ENCODE data around the gene MTHFSD.

MTHFSD gene

DNA sequence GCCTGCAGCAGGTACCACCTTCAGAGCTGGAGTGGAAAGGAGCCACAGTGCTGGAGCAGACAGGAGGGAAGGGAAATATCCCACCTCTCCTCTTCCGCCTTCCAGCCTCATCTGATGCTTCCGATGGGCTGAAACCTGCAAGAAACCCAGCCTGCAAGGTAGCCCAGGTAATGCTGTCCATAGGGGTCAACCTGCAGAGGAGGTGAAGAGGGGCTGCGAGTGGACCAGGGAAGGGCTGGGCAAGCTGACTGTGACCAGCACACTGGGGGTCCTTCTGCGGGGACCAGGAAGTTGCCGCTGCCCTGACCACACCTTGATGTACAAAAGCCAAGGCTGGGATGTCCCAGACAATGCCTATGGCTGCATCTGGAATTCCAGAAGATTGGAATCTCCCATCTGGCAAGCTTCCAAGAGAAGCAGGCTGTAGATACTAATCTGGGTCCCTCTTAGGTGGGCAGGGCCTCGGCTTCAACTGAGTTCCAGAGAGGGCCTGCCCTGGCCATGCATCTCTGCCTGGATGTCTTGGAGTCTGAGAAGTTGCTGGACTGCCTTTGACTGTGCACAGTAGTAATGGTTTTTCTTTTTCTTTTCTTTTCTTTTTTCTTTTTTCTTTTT lies 29.1 kb upstream of the MTHFSD start:
- DNase-seq (ENCODE audit: low spot score): no peak

DNA sequence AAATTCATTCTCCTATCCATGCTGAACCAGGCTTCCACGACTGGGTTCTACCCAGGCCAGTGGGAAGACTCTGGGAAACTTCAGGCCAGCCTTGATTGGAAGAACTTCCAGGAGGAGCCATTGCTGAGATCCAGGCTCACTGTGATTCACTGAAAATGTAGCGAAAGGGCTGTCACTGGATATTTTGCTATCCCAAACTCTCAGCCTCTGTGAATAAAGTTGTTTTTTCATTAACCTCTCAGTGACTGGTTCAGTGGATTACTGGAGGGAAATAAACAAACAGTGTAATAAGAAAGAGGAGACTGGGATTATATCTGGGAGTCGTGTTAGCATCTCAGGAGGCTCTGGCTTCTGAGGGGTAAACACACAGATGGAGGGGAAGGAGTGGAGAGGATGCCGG lies 26.4 kb upstream of the MTHFSD start:
- no peak for DNase-seq (ENCODE audit: low spot score)

DNA sequence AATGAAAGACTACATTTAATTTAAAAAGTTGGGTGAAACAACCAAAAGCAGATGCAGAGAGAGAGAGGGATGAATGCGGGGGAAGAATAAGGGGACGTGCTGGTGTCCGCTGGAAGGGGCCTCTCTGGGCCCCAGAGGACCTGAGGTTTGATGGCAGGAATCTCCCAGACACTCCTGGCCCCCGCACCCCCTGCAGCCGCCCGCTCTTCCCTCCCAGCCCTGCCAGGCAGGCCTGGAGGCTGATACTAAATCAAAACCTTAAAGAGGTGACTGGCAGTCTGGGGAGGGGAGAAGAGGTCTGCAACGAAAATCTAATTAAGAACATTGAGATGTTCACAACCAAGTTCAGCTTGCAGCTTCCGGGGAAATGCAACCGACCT lies 25.7 kb upstream of the MTHFSD start:
- no peak for DNase-seq (ENCODE audit: low spot score)

DNA sequence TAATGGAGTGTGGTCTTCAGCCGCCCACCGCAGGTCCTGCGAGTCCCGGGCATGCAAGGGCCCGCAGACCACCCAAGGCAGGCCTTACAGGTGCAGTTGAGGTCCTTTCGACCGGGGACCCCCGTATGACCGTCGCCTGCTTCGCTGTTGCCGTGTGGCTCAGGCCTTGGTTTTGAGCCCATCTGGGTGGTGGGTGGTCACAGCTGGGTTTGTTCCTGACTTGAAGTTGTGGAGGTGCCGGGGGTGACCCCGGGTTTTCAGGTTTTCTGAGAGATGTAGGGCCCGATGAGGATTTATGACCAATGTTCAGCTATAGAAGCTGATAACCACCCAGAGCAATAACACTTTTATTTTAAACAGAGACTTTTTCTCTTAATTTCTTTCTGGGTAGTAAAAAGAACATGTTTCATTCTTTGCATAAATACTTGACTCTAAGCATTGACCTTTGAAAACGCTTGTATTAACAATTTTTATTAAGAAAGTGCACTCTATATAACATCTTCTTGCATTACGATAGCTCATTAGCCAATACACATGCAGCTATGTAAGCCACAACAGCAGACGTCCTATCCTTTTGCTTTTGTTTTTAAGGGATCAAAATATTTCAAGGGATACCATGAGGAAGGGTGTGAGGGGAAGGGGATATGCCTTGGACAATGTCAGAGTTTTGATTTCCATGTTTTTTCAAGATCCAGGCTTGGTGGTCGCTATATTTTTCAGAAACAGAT lies 25.2 kb upstream of the MTHFSD start:
- DNase-seq (ENCODE audit: low spot score): no peak

DNA sequence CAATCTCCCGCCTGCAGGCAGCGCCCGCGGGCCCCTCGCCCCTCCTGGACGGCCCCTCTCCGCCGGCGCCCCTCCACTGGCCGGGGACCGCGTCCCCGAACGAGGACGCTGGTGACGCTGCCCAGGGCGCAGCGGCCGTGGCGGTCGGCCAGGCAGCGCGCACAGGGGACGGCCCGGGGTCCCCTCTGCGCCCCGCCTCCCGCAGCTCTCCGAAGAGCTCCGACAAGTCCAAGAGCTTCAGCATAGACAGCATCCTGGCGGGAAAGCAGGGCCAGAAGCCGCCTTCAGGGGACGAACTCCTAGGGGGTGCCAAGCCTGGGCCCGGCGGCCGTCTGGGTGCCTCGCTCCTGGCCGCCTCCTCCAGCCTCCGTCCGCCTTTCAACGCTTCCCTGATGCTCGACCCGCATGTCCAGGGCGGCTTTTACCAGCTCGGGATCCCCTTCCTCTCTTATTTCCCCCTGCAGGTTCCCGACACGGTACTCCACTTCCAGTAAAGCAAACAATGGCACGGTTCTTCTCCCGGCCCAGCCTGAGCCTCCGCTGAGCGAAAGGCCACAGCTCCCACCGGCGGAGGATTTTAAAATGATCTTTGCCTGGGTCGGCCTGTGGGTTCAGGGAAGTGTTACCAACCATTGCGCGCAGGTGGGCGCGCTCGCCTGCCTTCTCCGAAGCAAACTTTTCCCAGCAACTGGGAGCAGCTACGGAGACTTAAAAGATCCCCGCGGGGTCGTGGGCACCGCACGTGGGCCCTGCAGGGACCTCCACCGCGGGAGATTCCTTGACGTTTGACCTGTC lies 24.4 kb upstream of the MTHFSD start:
- no peak for DNase-seq (ENCODE audit: low spot score)

DNA sequence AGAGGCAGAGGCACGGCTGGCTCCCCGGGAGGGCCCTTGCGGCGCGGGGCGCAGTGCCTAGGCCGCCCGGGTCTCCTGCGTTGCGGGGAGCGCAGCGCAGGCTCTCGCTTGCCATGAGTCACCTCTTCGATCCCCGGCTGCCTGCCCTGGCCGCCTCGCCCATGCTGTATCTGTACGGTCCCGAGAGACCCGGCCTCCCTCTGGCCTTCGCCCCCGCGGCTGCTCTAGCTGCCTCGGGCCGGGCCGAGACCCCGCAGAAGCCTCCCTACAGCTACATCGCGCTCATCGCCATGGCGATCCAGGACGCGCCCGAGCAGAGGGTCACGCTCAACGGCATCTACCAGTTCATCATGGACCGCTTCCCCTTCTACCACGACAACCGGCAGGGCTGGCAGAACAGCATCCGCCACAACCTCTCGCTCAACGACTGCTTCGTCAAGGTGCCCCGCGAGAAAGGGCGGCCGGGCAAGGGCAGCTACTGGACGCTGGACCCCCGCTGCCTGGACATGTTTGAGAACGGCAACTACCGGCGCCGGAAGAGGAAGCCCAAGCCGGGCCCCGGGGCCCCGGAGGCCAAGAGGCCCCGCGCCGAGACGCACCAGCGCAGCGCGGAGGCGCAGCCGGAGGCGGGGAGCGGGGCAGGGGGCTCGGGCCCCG lies 23.7 kb upstream of the MTHFSD start:
- no peak for DNase-seq (ENCODE audit: low spot score)

DNA sequence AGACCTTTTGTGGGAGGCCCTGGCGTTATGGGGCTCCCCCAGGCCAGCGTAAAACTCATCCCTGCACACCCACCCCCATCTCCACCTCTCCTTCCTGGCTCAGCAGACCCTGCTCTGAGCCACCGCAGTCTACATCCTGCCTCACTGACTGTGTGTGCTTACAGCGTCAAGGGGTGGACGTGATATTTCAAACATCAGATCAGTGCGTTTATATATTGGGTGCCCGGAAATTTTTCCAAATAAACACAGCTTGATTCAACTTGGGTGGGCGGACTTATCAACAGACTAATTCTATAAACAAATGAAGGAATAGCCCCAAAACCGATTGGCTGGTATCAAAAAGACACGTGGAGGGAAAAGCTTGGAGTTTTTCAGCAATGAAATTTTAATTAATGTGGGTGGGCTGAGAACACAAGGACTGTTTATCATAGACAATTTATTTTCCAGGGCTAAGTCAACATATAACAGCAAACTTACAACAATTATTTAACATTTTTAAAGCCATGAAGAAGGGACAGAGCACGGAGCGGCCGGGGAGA lies 23.1 kb upstream of the MTHFSD start, which contains the start of gene FOXL1:
TSS of gene FOXL1 (plus strand) at position 489 of the 539 bp plus-strand sequence. CDS start 175 bp downstream, outside the sequence.
- no peak for DNase-seq (ENCODE audit: low spot score)

DNA sequence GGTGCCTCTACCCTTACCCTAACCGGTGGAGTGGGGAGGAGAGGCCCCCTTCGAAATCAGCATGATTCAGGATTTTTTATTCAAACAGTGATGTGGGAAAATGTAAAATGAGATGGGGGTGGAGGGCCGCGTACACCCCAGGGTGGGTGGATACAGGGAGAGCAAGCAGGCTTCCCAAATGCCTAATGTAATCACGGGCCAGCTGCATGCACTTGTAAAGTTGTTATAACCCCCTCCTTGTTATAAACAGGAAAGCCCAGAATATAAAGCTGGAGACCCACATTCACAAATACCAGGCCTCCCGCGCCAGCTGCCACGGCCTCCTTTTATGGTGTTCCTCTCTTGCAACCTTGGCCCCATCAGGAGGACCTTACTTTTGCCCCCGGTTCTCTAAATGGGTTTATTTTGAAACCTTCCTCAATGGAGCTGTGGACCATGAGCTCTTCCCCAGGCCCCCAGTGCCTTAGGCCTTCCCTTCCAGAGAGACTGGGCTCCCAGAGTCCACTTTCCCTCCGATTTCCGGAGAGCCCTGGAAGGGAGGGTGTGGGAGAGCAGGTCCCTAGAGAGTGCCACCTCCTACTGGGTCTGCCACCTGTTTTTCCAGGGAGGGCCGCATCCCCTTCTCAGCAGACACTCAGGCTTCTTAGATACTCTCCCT lies 22.4 kb upstream of the MTHFSD start:
- no peak for DNase-seq (ENCODE audit: low spot score)

DNA sequence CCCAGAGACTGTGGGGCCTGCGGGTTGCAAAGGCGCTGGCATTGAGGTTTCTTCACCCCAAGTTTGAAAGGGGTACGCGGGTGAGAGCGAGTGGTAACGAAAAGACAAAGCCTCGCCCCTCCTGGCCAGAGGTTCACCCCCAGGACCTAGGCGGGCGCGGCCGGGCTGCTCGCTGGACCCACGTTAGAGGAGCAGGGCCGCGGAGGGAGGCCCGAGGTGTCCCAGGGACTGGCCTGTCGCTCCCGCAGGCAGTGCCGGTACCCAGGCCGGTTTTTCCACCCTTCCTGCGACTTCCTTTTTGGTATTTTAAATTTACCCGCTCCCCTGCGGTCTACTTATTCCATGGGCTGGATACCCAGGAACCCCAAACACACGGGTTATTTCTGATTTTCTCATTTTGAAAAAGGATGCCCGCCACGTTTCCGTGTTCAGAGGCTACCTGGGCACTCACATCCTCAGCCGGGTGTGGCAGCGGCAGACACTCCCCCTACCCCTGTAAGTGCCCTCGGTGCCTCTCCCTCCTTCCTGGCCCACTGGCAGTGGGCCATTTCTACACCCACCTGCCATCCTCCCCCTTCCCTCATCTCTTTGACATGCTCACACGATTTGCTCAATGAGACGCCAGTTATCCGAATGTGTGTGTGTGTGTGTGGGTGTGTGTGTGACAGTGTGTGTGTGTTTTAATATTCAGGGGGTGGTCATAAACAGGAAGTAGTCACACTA lies 21.7 kb upstream of the MTHFSD start:
- no peak for DNase-seq (ENCODE audit: low spot score)

DNA sequence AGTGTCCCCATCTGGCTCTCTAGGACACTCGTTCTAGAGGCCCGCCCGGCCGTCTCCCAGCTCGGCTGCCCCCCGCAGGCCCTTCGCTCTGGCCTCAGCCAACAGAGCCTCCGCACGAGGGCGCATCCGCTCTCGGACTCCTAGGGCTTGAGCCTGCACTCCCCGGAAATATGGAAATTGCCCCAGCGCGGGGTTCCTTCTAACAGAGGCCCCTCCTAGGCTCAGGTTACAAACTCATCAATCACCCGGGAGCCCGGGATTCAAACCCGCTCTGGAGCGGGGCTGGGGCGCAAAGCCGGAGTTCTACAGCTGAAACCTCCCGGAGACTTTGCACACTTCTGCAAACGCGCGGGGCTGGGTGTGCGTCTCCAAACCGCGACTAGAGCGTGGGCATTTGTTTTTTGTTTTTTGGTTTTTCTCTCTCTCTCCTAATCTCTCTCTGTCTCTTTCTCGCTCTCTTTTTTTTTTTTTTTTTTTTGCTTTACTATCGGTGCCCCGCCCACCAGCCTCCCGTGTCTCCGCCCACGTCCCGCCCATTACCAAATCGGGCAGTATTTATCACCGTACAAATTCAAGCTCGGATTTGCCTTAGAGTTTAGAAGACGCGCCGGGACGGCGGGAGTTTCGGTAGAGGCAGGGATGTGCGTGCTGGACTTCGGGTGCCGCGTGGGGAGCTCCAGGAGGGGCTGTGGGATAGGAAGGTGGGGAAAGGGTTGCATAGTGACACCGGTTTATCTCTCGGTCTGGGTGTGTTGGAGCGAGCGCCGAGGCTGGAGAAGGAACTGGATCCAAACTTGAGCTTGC lies 20.9 kb upstream of the MTHFSD start:
- DNase-seq (ENCODE audit: low spot score): peak; percentile 95

DNA sequence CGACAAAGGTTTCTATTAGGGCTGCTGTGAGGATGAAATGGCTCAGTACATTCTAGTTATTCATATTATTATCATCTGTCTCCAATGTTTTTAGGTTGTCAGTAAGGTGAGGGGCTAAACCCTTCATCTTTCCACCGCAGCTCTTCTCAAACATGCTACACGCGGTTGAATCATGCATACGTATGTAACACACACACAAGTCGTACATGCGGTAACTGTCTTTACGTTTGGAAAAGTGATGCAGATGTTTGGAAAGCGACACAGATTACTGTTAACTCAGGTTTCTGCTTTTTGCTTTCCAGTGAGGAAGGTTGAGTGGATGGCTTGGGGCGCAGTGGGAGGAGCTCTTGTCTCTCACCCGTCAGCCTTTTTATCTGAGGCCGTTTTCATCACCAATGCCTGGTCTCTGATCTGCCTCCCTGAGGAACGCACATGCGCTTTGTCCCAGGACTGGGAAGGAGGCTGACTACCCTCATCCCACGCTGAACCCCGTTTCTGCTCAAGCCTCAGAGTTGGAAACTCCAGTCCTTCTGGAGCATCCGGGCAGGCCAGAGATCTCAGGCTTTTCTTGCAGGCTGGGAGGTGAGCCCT lies 20.2 kb upstream of the MTHFSD start:
- no peak for DNase-seq (ENCODE audit: low spot score)

DNA sequence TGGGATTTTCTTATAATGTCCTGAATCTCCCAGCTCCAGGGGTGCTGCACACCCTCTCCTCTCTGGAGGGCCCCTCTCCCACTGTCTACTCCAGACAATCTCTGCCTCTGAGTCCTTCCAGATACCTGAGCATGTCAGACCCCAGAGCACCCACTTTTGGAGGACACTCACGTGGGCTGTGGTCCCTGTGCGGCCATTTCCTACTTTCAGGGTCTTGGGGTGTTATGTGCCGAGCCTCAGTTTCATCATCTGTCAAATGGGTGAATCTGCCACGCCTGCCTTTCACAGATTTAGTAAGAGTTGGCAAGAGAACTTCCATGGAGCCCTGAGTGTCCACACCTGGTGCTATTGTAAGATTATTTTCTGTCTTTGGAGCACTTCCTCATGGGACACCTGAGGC lies 19.6 kb upstream of the MTHFSD start:
- no peak for DNase-seq (ENCODE audit: low spot score)

DNA sequence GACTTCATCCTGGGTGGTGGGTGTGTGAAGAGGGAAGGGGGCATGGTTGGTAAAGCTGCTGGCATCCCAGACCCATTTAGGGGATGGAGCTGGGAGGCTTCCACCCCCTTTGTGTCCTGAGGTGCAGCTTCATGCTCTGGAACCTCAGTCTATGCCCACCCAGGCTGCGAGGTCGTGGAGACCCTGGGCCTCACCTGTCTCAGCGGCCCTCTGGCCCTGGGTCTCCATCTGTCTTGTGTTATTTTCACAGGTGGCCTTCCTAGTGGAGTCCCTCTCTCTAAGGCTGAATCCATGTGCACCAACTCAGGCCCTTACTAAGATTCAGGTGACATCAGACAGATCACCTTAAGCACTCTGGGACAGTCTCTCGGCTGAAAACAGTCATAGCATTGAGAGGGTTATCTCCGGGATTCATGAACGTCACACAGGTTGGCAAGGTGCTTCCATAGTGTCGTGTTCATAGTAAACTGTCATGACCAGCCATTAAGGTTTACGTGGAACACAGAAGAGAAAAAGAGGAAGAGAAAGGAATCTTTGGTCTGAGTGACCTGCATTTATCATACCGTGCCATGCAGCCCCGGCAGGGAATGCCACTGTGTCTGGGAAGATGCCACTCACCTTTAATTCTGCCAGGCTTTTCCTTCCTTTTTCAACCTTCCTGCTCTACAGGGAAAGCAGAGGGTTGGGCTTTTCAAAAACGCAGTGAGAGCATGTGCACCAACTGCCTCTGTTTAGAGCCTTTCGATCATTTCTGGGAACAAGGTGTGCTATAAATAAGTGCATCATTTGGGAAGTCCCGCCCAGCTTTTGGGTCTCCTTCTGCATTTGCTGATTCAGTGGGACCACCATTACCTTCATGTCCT lies 18.8 kb upstream of the MTHFSD start:
- no peak for DNase-seq (ENCODE audit: low spot score)

DNA sequence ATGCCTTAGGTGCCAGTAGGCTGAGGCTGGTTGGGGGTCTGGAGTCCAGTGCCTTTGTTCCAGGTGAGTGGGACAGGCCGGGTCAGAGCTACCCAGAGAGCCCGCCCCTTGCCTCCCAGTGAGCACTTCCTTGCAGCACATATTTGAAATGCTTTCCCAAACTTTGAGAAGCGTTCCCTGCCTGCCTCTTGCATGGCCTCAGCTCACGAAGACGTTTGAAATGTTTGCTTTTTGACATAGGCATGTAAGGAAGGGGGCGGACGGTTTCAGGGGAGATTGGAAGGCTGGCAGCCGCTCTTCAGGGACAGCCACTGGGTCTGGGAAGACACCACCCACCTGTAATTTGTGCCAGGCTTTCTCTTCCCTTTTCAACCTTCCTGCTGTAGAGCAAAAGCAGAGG lies 18.2 kb upstream of the MTHFSD start:
- DNase-seq (ENCODE audit: low spot score): no peak

DNA sequence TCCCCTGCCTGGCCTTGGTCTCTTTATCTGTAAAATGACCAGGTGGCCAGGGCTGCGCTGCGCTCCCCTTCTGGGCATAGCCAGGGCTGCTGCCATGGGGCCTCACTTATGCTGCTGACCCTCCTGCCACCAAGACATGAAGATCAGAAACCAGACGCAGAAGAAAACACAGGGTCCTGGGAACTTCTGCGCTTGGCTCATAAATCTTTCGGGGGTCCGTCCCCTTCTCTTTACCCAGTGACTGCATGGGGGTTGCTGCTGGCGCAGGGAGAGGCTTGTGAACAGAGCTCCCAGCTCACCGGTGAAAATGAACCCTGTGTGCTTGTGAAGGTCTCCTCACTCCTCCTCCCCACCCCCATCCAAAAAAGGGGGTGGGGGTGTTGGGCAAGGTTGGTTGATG lies 17.6 kb upstream of the MTHFSD start:
- DNase-seq (ENCODE audit: low spot score): no peak

DNA sequence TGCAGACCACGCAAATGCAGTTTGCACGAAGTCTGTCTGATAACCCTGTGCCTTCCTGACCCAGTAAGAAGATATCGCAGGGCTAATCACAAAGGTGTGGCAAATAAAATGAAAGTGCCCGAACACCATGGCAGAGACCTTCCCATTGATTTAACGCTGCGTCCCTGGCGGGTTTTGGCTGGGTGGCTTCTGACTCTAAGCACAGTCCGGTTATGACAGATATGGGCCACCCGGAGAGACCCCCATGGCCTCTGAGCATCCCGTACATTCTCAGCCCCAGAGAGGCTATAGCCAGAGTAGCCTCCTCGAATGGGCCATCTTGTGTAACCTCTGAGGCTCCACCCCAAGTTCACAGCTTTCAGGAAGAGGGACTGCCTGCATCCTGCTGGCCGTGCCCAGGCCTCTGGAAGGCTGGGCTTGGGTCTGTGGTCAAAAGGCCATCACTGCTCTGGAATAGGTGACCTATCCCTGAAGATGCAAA lies 17.0 kb upstream of the MTHFSD start:
- DNase-seq (ENCODE audit: low spot score): no peak

DNA sequence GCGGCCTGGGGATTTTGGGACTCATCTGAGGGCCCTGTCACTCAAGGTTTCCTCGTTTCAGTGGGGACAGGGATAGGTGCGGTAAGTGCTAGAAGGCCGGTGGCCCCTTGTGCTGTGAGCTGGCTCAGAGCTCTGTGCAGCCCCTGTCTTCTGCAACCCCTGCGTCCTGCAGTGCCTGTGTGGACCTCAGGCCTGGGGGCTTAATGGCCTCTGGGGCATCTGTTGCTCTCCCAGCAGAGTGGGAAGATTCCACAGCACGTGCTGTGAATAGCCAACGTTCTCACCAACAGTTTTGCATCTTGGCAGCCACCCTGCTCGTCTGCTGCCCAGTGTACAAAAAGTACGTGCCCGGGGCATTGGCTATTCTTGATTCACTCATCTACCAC lies 16.5 kb upstream of the MTHFSD start:
- DNase-seq (ENCODE audit: low spot score): no peak

Data from ecto neural progenitor cell (in vitro differentiated cells).